IPS-15b (cell line): ENCODE measurements around the gene PCDHB8.
"Not testable (repeated sequence)": the region's sequence is repeated elsewhere in the genome, so short reads cannot be mapped to it uniquely, and the experiment has no call there.

ENCODE experiments used
- H3K27me3 ChIP-seq: one replicate; pipeline ENCODE4 v1.6.1; 2013; ENCODE audit warnings: low read length; ENCODE audit not compliant: control insufficient read depth, insufficient read depth
- H3K36me3 ChIP-seq: one replicate; pipeline ENCODE4 v1.6.1; 2013; ENCODE audit warnings: low read length; ENCODE audit not compliant: control insufficient read depth, insufficient read depth
- H3K4me1 ChIP-seq: one replicate; pipeline ENCODE4 v1.6.1; 2013; ENCODE audit warnings: mild to moderate bottlenecking, low read length; ENCODE audit not compliant: control insufficient read depth, insufficient read depth
- H3K4me3 ChIP-seq: one replicate; pipeline ENCODE4 v1.5.1; 2013; ENCODE audit warnings: low read depth, low read length
- H3K9ac ChIP-seq: one replicate; pipeline ENCODE4 v1.6.1; 2013; ENCODE audit warnings: low read depth, mild to moderate bottlenecking, low read length
- H3K9me3 ChIP-seq: one replicate; pipeline ENCODE4 v1.6.1; 2013; ENCODE audit warnings: mild to moderate bottlenecking, low read length; ENCODE audit not compliant: control insufficient read depth, insufficient read depth

The PCDHB8 gene

DNA sequence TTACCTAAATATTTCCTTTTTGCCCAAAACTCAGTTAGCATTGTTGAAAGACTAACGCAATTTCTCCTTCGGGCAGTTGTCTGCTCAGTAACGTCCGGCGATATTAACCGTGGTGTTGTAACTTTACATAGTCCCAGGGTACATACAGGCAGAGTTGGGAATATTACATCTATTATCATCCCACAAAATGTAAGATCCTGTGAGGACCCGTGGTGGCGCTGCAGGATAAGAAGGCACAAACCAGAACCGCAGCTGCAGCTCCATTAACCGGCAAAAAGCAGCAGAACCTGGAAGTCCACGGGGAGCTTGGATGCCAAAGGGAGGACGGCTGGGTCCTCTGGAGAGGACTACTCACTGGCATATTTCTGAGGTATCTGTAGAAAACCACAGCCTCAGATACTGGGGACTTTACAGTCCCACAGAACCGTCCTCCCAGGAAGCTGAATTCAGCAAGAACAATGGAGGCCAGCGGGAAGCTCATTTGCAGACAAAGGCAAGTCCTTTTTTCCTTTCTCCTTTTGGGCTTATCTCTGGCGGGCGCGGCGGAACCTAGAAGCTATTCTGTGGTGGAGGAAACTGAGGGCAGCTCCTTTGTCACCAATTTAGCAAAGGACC lies at the start of gene PCDHB8:
Gene PCDHB8 (plus strand): TSS at position 214 of the 615 bp plus-strand sequence. CDS start 245 bp downstream, at position 459.
- not testable (repeated sequence) for H3K9ac ChIP-seq, H3K36me3 ChIP-seq, H3K27me3 ChIP-seq, H3K4me1 ChIP-seq, H3K9me3 ChIP-seq, H3K4me3 ChIP-seq

DNA sequence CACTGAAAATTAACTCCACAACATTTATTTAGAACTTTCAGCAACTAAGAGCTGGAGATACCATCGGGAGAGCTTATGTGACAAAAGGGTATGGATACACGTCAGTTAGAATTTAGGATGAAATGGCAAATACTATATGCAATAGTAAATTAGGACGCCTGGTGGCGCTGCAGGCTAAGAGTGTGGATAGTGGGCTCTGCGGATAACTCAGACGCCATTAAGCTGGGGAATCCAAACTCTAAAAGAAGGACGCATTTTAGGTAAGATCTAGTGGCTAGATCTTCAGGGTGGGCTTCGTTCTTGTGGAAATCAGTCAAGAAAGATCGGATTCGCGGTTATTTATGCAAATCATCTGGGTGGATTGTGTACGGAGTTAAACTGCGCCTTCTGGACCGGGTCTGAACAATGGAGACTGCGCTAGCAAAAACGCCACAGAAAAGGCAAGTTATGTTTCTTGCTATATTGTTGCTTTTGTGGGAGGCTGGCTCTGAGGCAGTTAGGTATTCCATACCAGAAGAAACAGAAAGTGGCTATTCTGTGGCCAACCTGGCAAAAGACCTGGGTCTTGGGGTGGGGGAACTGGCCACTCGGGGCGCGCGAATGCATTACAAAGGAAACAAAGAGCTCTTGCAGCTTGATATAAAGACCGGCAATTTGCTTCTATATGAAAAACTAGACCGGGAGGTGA lies 42.4 kb upstream of the PCDHB8 start, which contains the start of gene PCDHB5:
Gene PCDHB5 (plus strand): TSS at position 177 of the 688 bp plus-strand sequence. CDS start 229 bp downstream, at position 406.
- peak within 1 kb of the TSS; percentile 85 for H3K4me3 ChIP-seq
- no peaks in the 10 kb centered on the region for H3K27me3 ChIP-seq
- H3K9ac ChIP-seq: peak within 1 kb of the TSS; percentile 95
- no peaks in the 10 kb centered on the region for H3K36me3 ChIP-seq
- H3K9me3 ChIP-seq: no peaks in the 10 kb centered on the region
- no peaks in the 10 kb centered on the region for H3K4me1 ChIP-seq

DNA sequence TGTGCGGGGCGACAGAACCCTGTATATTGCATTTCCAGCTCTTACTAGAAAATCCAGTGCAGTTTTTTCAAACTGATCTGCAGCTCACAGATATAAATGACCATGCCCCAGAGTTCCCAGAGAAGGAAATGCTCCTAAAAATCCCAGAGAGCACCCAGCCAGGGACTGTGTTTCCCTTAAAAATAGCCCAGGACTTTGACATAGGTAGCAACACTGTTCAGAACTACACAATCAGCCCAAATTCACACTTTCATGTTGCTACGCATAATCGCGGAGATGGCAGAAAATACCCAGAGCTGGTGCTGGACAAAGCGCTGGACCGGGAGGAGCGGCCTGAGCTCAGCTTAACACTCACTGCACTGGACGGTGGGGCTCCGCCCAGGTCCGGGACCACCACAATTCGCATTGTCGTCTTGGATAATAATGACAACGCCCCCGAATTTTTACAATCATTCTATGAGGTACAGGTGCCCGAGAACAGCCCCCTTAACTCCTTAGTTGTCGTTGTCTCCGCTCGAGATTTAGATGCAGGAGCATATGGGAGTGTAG lies 41.8 kb upstream of the PCDHB8 start:
- Histone ChIP-seq H3K9me3 (no peaks in the 10 kb centered on the region), H3K36me3 (no peaks in the 10 kb centered on the region), H3K27me3 (no peaks in the 10 kb centered on the region), H3K9ac (peak overlapping the region; percentile 95), H3K4me3 (peak overlapping the region; percentile 85), H3K4me1 (no peaks in the 10 kb centered on the region)

DNA sequence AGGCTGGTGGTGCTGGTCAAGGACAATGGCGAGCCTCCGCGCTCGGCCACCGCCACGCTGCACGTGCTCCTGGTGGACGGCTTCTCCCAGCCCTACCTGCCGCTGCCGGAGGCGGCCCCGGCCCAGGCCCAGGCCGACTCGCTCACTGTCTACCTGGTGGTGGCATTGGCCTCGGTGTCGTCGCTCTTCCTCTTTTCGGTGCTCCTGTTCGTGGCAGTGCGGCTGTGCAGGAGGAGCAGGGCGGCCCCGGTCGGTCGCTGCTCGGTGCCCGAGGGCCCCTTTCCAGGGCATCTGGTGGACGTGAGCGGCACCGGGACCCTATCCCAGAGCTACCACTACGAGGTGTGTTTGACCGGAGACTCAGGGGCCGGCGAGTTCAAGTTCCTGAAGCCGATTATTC lies 40.2 kb upstream of the PCDHB8 start:
- H3K36me3 ChIP-seq, H3K4me3 ChIP-seq, H3K4me1 ChIP-seq, H3K27me3 ChIP-seq, H3K9me3 ChIP-seq, H3K9ac ChIP-seq: not testable (repeated sequence)

DNA sequence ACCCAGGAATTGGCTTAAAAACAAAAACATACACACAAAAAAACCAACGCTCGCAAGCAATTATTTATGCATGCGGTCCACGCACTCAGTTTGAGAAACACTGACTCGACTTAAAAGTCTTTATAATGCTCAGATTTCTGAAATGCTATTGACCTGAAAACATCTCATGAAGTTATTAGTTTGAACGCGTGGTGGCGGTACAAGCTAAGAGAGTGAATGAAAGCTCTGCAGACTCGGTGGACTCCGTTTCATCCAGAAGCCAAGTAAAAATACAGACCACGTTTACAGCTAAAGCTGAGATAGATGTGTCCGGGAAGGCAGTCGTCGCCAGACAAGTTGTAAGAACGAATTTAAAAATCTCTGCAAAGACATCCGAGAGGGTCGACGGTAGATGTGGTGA lies 27.8 kb upstream of the PCDHB8 start, which contains the start of gene PCDHB6:
Gene PCDHB6 (plus strand): TSS at position 246 of the 400 bp plus-strand sequence. CDS start 201 bp downstream, outside the sequence.
- Histone ChIP-seq H3K36me3 (no peaks in the 10 kb centered on the region), H3K27me3 (no peaks in the 10 kb centered on the region), H3K4me1 (no peaks in the 10 kb centered on the region), H3K9ac (no peak within 1 kb of the TSS), H3K4me3 (no peak within 1 kb of the TSS), H3K9me3 (peaks cover 4% of the 10 kb centered on the region)

DNA sequence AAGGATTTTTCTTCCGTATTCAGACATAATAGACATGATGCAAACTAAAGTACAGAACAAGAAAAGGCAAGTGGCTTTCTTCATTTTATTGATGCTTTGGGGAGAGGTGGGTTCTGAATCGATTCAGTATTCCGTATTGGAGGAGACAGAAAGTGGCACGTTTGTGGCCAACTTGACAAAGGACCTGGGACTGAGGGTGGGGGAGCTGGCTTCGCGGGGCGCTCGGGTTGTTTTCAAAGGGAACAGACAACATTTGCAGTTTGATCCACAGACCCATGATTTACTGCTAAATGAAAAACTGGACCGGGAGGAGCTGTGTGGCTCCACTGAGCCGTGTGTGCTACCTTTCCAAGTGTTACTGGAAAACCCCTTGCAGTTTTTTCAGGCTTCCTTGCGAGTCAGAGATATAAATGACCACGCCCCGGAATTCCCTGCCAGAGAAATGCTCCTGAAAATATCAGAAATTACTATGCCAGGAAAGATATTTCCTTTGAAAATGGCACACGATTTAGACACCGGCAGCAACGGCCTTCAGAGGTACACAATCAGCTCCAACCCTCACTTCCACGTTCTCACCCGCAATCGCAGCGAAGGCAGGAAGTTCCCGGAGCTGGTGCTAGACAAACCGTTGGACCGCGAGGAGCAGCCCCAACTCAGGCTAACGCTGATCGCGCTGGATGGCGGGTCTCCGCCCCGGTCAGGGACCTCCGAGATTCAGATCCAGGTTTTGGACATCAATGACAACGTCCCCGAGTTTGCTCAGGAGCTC lies 27.2 kb upstream of the PCDHB8 start:
- no peaks in the 10 kb centered on the region for H3K36me3 ChIP-seq
- no peaks in the 10 kb centered on the region for H3K4me1 ChIP-seq
- H3K27me3 ChIP-seq: no peaks in the 10 kb centered on the region
- H3K4me3 ChIP-seq: no peak overlapping the region
- peaks cover 4% of the 10 kb centered on the region for H3K9me3 ChIP-seq
- H3K9ac ChIP-seq: no peak overlapping the region

DNA sequence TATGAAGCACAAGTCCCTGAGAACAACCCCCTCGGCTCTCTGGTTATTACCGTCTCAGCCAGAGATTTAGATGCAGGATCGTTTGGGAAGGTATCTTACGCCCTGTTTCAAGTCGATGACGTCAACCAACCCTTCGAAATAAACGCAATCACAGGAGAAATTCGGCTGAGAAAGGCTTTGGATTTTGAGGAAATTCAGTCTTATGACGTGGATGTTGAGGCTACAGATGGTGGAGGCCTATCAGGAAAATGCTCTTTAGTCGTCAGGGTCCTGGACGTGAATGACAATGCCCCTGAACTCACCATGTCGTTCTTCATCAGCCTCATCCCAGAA lies 26.6 kb upstream of the PCDHB8 start:
- Histone ChIP-seq H3K9ac (no peak overlapping the region), H3K4me3 (no peak overlapping the region), H3K36me3 (no peaks in the 10 kb centered on the region), H3K27me3 (no peaks in the 10 kb centered on the region), H3K9me3 (peaks cover 4% of the 10 kb centered on the region), H3K4me1 (no peaks in the 10 kb centered on the region)

DNA sequence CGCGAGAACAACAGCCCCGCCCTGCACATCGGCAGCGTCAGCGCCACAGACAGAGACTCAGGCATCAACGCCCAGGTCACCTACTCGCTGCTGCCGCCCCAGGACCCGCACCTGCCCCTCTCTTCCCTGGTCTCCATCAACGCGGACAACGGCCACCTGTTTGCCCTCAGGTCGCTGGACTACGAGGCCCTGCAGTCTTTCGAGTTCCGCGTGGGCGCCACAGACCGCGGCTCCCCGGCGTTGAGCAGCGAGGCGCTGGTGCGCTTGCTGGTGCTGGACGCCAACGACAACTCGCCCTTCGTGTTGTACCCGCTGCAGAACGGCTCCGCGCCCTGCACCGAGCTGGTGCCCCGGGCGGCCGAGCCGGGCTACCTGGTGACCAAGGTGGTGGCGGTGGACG lies 26.0 kb upstream of the PCDHB8 start:
- not testable (repeated sequence) for H3K9ac ChIP-seq, H3K9me3 ChIP-seq, H3K36me3 ChIP-seq, H3K4me1 ChIP-seq, H3K27me3 ChIP-seq, H3K4me3 ChIP-seq

DNA sequence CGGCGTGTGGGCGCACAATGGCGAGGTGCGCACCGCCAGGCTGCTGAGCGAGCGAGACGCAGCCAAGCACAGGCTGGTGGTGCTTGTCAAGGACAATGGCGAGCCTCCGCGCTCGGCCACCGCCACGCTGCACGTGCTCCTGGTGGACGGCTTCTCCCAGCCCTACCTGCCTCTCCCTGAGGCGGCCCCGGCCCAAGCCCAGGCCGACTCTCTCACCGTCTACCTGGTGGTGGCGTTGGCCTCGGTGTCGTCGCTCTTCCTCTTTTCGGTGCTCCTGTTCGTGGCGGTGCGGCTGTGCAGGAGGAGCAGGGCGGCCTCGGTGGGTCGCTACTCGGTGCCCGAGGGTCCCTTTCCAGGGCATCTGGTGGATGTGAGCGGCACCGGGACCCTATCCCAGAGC lies 25.5 kb upstream of the PCDHB8 start:
- not testable (repeated sequence) for H3K9ac ChIP-seq, H3K9me3 ChIP-seq, H3K4me3 ChIP-seq, H3K36me3 ChIP-seq, H3K27me3 ChIP-seq, H3K4me1 ChIP-seq

DNA sequence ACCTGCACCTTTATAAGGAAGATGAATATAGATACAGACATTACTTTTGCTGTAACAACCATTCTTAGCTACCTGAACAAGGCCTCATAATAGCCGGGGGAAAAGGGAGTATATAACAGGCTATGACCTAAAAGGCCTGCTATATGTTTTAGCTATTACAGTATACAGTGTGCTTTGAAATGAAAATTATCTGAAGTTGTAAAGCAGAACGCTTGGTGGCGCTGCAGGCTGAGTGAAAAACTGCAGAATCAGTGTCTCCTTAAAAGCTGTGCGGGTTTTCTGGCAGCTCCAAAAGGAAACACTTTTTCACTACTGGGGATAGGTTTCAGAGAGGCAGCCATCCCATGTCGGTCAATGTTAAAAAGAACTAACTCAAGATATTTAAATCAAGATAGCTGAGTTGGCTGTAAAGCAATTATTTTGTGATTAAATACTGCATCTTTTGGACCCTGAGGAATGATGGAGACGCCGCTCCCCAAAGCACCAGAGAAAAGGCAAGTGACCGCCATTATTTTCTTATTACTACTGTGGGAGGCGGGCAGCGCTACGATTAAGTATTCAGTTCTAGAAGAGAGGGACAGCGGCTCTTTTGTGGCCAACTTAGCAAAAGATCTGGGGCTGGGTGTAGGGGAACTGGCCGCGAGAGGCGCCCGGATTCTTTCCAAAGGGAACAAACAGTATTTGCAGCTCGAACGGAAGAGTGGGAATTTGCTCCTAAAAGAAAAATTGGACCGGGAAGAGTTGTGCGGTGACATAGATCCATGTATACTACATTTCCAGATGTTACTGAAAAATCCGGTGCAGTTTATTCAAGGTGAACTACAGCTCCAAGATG lies 21.8 kb upstream of the PCDHB8 start:
- H3K27me3 ChIP-seq: no peaks in the 10 kb centered on the region
- H3K9ac ChIP-seq: no peak overlapping the region
- H3K36me3 ChIP-seq: no peaks in the 10 kb centered on the region
- H3K4me3 ChIP-seq: peak overlapping the region; percentile 16
- H3K9me3 ChIP-seq: peaks cover 4% of the 10 kb centered on the region
- H3K4me1 ChIP-seq: no peaks in the 10 kb centered on the region

DNA sequence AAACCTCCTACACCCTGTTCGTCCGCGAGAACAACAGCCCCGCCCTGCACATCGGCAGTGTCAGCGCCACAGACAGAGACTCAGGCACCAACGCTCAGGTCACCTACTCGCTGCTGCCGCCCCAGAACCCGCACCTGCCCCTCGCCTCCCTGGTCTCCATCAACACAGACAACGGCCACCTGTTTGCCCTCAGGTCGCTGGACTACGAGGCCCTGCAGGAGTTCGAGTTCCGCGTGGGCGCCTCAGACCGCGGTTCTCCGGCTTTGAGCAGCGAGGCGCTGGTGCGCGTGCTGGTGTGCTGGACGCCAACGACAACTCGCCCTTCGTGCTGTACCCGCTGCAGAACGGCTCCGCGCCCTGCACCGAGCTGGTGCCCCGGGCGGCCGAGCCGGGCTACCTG lies 20.2 kb upstream of the PCDHB8 start:
- H3K4me1 ChIP-seq, H3K9ac ChIP-seq, H3K9me3 ChIP-seq, H3K27me3 ChIP-seq, H3K36me3 ChIP-seq, H3K4me3 ChIP-seq: not testable (repeated sequence)
